Panc1 (cell line): ENCODE data around the gene LCORL.

ENCODE experiments used
- CTCF ChIP-seq: fragments of 450-650 bp; IDR thresholded peaks from 2 replicates; pipeline ENCODE4 v1.5.1; 2017; ENCODE audit warnings: mild to moderate bottlenecking
- POLR2AphosphoS5 ChIP-seq: IDR thresholded peaks from 2 replicates; pipeline ENCODE4 v1.6.1; 2012; ENCODE audit warnings: mild to moderate bottlenecking, low read depth, low read length, moderate library complexity
- SIN3A ChIP-seq: IDR thresholded peaks from 2 replicates; pipeline ENCODE4 v1.6.1; 2012; ENCODE audit warnings: low read depth, mild to moderate bottlenecking, low read length, moderate library complexity, borderline replicate concordance; ENCODE audit not compliant: insufficient read depth

- TF ChIP-seq CTCF (no peak), POLR2AphosphoS5 (no peak), SIN3A (no peak)
Measured at GRCh38 chr4:18063079-18063478, 41.5 kb upstream of the LCORL start.
